ENCODE results near the gene PRRG3.

Gene PRRG3

GRCh38 chrX:151745651-151746050 lies 50.4 kb downstream of the PRRG3 start:
- Histone ChIP-seq H3K4me3 (ENCODE audit: low read depth in 1 of 2, low read length in 2 of 2) (no peak overlapping the region), H3K9me3 (ENCODE audit: low read length) (no peaks in the 10 kb centered on the region), H3K36me3 (ENCODE audit: insufficient read depth, low read length) (no peaks in the 10 kb centered on the region), H3K27me3 (ENCODE audit: control insufficient read depth in 1 of 2, insufficient read depth in 2 of 2, low read length in 2 of 2) (no peaks in the 10 kb centered on the region), H3K27ac (ENCODE audit: low read depth, low read length) (no peak overlapping the region), H3K9ac (ENCODE audit: low read length) (no peak overlapping the region), H3K4me1 (ENCODE audit: insufficient read depth, low read length) (no peaks in the 10 kb centered on the region)

GRCh38 chrX:151746502-151746901 lies 51.2 kb downstream of the PRRG3 start:
- Histone ChIP-seq H3K9ac (ENCODE audit: low read length) (no peak overlapping the region), H3K27me3 (ENCODE audit: control insufficient read depth in 1 of 2, insufficient read depth in 2 of 2, low read length in 2 of 2) (peaks cover 0 to 5% of the 10 kb centered on the region in 2 donors), H3K36me3 (ENCODE audit: insufficient read depth, low read length) (no peaks in the 10 kb centered on the region), H3K27ac (ENCODE audit: low read depth, low read length) (no peak overlapping the region), H3K4me3 (ENCODE audit: low read depth in 1 of 2, low read length in 2 of 2) (no peak overlapping the region), H3K9me3 (ENCODE audit: low read length) (no peaks in the 10 kb centered on the region), H3K4me1 (ENCODE audit: insufficient read depth, low read length) (no peaks in the 10 kb centered on the region)

- Histone ChIP-seq H3K27me3 (ENCODE audit: control insufficient read depth in 1 of 2, insufficient read depth in 2 of 2, low read length in 2 of 2) (peaks cover 4 to 10% of the 10 kb centered on the region in 2 donors), H3K36me3 (ENCODE audit: insufficient read depth, low read length) (no peaks in the 10 kb centered on the region), H3K27ac (ENCODE audit: low read depth, low read length) (no peak overlapping the region), H3K9me3 (ENCODE audit: low read length) (no peaks in the 10 kb centered on the region), H3K4me1 (ENCODE audit: insufficient read depth, low read length) (no peaks in the 10 kb centered on the region), H3K4me3 (ENCODE audit: low read depth in 1 of 2, low read length in 2 of 2) (no peak overlapping the region), H3K9ac (ENCODE audit: low read length) (no peak overlapping the region)
Measured at GRCh38 chrX:151750511-151750910, 55.3 kb downstream of the PRRG3 start.

GRCh38 chrX:151752847-151753246 lies 57.6 kb downstream of the PRRG3 start:
- H3K27me3 ChIP-seq (ENCODE audit: control insufficient read depth in 1 of 2, insufficient read depth in 2 of 2, low read length in 2 of 2), result peaks cover 10 to 11% of the 10 kb centered on the region in 2 donors
- H3K9me3 ChIP-seq (ENCODE audit: low read length), result no peaks in the 10 kb centered on the region
- no peak overlapping the region for H3K4me3 ChIP-seq (ENCODE audit: low read depth in 1 of 2, low read length in 2 of 2)
- no peak overlapping the region for H3K9ac ChIP-seq (ENCODE audit: low read length)
- H3K36me3 ChIP-seq (ENCODE audit: insufficient read depth, low read length), result no peaks in the 10 kb centered on the region
- H3K4me1 ChIP-seq (ENCODE audit: insufficient read depth, low read length), result no peaks in the 10 kb centered on the region
- no peak overlapping the region for H3K27ac ChIP-seq (ENCODE audit: low read depth, low read length)

- Histone ChIP-seq H3K4me3 (ENCODE audit: low read depth in 1 of 2, low read length in 2 of 2) (no peak overlapping the region), H3K27ac (ENCODE audit: low read depth, low read length) (no peak overlapping the region), H3K9me3 (ENCODE audit: low read length) (no peaks in the 10 kb centered on the region), H3K27me3 (ENCODE audit: control insufficient read depth in 1 of 2, insufficient read depth in 2 of 2, low read length in 2 of 2) (peaks cover 10 to 11% of the 10 kb centered on the region in 2 donors), H3K36me3 (ENCODE audit: insufficient read depth, low read length) (no peaks in the 10 kb centered on the region), H3K4me1 (ENCODE audit: insufficient read depth, low read length) (no peaks in the 10 kb centered on the region), H3K9ac (ENCODE audit: low read length) (no peak overlapping the region)
Measured at GRCh38 chrX:151753313-151754046, 58.2 kb downstream of the PRRG3 start.

GRCh38 chrX:151754047-151754429 lies 58.8 kb downstream of the PRRG3 start:
- Histone ChIP-seq H3K27ac (ENCODE audit: low read depth, low read length) (no peak overlapping the region), H3K4me3 (ENCODE audit: low read depth in 1 of 2, low read length in 2 of 2) (no peak overlapping the region), H3K36me3 (ENCODE audit: insufficient read depth, low read length) (no peaks in the 10 kb centered on the region), H3K4me1 (ENCODE audit: insufficient read depth, low read length) (no peaks in the 10 kb centered on the region), H3K9me3 (ENCODE audit: low read length) (no peaks in the 10 kb centered on the region), H3K9ac (ENCODE audit: low read length) (no peak overlapping the region), H3K27me3 (ENCODE audit: control insufficient read depth in 1 of 2, insufficient read depth in 2 of 2, low read length in 2 of 2) (peaks cover 10 to 11% of the 10 kb centered on the region in 2 donors)

- Histone ChIP-seq H3K9ac (ENCODE audit: low read length) (no peak overlapping the region), H3K27me3 (ENCODE audit: control insufficient read depth in 1 of 2, insufficient read depth in 2 of 2, low read length in 2 of 2) (peaks cover 10 to 11% of the 10 kb centered on the region in 2 donors), H3K27ac (ENCODE audit: low read depth, low read length) (no peak overlapping the region), H3K9me3 (ENCODE audit: low read length) (no peaks in the 10 kb centered on the region), H3K36me3 (ENCODE audit: insufficient read depth, low read length) (no peaks in the 10 kb centered on the region), H3K4me3 (ENCODE audit: low read depth in 1 of 2, low read length in 2 of 2) (no peak overlapping the region), H3K4me1 (ENCODE audit: insufficient read depth, low read length) (no peaks in the 10 kb centered on the region)
Measured at GRCh38 chrX:151754641-151755215, 59.5 kb downstream of the PRRG3 start.
